Ecto neural progenitor cell (in vitro differentiated cells): ENCODE measurements around the gene ADI1.

ENCODE experiments used
- DNase-seq: peaks from one replicate; pipeline ENCODE4 v3.0.0-alpha.2; 2018; ENCODE audit warnings: low spot score

ADI1 gene

GRCh38 chr2:3519255-3520205, at the start of gene ADI1:
ADI1 (minus strand) TSS chr2:3519531; CDS start chr2:3519487, 44 bp downstream.
- peak; percentile 92 for DNase-seq

- no peak for DNase-seq
Measured at GRCh38 chr2:3566806-3567205, 47.5 kb upstream of the ADI1 start.

DNA sequence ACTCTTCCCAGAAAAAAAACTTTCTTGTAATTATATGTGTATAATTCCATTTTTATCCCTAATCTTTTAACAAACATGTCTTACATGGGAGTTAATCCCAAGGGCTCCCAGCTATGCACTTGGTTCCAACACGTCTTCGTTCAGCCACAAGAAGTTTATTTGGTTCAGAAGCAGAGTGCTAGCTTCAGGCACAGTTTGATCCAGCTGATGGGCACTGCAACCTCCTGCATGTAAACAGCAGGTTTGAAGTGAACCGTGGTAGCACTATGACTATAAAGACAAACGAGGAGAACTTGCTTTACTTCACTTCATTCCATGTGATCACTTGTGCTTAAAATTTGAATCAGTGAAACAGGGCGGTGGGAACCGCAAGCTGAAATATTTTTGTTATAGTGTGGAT, 45.8 kb upstream of the ADI1 start:
- DNase-seq = no peak

GRCh38 chr2:3563521-3563976, 44.2 kb upstream of the ADI1 start:
- DNase-seq = no peak

- DNase-seq = peak; percentile 99
Measured at GRCh38 chr2:3558205-3559014, 39.1 kb upstream of the ADI1 start, which contains the start of gene RNASEH1. RNASEH1 (minus strand) TSS chr2:3558333; CDS start chr2:3558260, 73 bp downstream.

- no peak for DNase-seq
Measured at GRCh38 chr2:3557639-3558204, 38.4 kb upstream of the ADI1 start.

- DNase-seq = no peak
Measured at GRCh38 chr2:3553946-3554345, 34.6 kb upstream of the ADI1 start.

DNA sequence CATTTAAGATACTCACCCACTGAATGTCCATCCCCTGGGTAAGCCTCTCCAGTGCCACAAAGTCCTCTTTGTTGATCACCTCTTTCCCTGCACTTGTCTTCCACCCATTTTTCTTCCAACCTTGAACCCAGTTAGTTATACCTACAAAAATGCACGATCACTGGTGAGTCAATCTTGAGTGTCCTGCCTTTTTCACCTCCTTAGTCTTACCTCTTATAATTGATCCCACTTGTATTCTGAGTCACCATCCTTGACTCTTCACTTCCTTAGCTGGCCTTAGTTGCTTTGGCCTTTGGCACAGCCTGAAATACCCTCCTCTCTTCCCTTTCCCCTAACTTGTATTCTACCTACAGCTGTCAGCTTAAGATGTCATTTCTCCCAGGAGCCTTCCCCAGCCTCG, 28.6 kb upstream of the ADI1 start:
- no peak for DNase-seq

DNA sequence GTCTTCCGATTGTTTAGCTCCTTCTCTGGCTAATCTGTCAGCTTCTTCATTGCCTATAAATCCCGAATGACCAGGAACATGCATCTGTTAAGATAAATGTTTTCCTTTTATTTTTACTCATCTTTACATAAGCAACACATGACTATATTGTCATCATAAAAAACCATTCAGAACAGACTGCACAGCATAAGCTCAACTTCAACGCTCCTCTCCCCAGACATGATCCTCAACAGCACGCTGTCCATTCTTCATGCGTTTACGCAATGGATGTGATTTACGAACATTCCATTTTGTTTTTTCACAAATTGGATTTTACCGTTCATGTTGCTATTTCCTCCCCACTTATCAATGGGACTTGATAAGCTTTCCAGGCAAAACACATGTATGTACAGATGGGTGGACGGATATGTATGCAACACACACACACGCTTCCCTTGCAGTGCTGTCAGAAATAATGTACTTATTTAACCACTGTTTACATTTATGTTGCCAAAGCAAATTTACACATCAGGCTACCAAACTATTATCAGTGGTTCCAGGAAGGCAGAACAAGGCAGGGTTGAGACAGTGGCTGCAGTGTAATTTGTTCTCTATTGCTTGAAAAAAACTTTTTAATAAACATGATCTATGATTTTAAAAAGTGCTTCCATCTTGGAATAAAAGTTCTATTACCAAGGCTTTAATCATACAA, 26.6 kb upstream of the ADI1 start:
- no peak for DNase-seq

- no peak for DNase-seq
Measured at GRCh38 chr2:3543023-3543683, 23.8 kb upstream of the ADI1 start.

DNA sequence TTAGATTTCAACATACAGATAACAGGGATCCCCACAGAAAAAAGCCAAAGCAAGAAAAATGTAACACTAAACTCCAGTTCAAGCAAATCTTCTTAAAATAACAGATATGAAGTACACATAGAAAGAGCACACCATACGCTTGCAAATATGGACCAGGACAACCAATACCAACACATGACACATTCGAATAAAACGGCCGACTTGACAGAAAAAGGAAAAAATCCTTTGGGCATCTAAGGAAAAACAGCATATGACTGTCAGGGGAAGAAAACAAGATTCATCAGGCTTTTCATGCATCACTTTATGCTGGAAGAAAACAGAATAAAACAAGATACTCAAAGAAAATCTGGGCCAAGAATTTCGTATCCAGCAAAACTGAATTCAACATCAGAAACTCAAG, 22.8 kb upstream of the ADI1 start:
- DNase-seq = no peak

DNA sequence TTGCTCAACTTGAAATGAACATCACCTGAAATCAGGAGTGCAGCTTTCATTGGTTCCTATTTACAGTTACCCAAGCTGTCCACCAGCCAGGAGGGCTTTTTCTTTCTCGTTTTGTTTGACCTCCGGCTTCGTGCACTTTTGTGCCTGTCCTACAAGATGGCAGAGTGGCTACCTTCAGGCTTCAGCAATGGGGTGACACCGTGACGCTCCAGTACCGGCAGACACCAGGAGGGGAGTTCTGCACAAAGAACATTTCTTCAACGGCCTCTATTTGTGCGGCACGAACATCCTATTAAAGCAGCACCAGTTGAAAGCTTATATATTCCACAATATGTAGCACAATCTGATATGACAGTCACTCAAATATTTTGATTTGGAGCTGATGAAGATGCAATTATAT, 20.5 kb upstream of the ADI1 start:
- DNase-seq = no peak

- DNase-seq = peak; percentile 68
Measured at GRCh38 chr2:3536682-3537632, 17.6 kb upstream of the ADI1 start.

- DNase-seq = no peak
Measured at GRCh38 chr2:3535794-3536681, 16.7 kb upstream of the ADI1 start.

GRCh38 chr2:3535467-3535793, 16.1 kb upstream of the ADI1 start:
- DNase-seq = no peak

- no peak for DNase-seq
Measured at GRCh38 chr2:3534251-3534814, 15.0 kb upstream of the ADI1 start.

GRCh38 chr2:3533836-3534235, 14.5 kb upstream of the ADI1 start:
- DNase-seq = no peak

DNA sequence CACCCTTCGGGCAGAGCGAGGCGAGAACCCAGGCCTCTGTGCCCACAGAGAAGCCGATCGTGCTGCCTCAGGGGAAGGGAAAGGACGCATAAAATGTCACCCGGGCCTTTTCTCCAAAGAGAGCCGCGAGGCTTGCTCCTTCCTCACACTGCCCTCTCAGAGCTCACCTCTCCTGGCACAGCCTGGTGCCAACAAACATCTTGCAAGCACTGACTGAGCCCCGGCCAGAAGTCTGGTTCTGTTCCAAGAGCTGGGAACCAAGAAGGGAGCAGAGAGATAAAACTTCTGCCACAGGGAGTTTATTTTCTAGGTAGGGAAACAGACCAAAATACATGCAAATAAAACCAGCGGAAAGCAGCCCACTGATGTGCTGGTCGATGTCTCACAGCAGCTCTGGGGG, 13.6 kb upstream of the ADI1 start:
- DNase-seq = no peak
